Parathyroid adenoma (tissue), 2 donors: Measurements from ENCODE around the gene DUSP28.

Experiments used
- H2AFZ ChIP-seq: fragments of 300-600 bp; sonication (generic); one replicate; pipeline ENCODE4 v1.7.0; 2017; ENCODE audit warnings: antibody characterized with exemption, mild to moderate bottlenecking
- H3K27ac ChIP-seq: fragments of 300-600 bp; sonication (generic); one replicate; pipeline ENCODE4 v1.7.0; 2017
- H3K27me3 ChIP-seq: fragments of 300-600 bp; sonication (generic); one replicate; pipeline ENCODE4 v1.7.0; 2017; ENCODE audit warnings: low read length; ENCODE audit not compliant: control insufficient read depth, insufficient read depth
- H3K36me3 ChIP-seq: fragments of 300-600 bp; sonication (generic); one replicate; pipeline ENCODE4 v1.7.0; 2017; ENCODE audit warnings: low read length; ENCODE audit not compliant: control insufficient read depth, insufficient read depth
- H3K4me1 ChIP-seq: fragments of 300-600 bp; sonication (generic); one replicate; pipeline ENCODE4 v1.7.0; 2017; ENCODE audit warnings: control low read depth
- H3K4me2 ChIP-seq: fragments of 300-600 bp; sonication (generic); one replicate; pipeline ENCODE4 v1.7.0; 2017; ENCODE audit warnings: low read length
- H3K4me3 ChIP-seq: fragments of 300-600 bp; sonication (generic); one replicate; pipeline ENCODE4 v1.7.0; 2017; ENCODE audit warnings: low read depth, low read length
- H3K79me2 ChIP-seq: fragments of 300-600 bp; sonication (generic); one replicate; pipeline ENCODE4 v1.7.0; 2017; ENCODE audit warnings: control low read depth
- H3K9ac ChIP-seq: fragments of 300-600 bp; sonication (generic); one replicate; pipeline ENCODE4 v1.7.0; 2017; ENCODE audit warnings: mild to moderate bottlenecking
- H3K9me3 ChIP-seq: fragments of 300-600 bp; sonication (generic); one replicate; pipeline ENCODE4 v1.7.0; 2017; ENCODE audit warnings: low read length; ENCODE audit not compliant: control insufficient read depth
- TF ChIP-seq, protein P1 (sequence below): fragments of 300-600 bp; sonication (generic); IDR thresholded peaks from one replicate; pipeline ENCODE4 v1.7.0; 2017; ENCODE audit warnings: antibody characterized with exemption, mild to moderate bottlenecking
- donor health status: primary hyperparathyroidism.

The DUSP28 gene

DNA sequence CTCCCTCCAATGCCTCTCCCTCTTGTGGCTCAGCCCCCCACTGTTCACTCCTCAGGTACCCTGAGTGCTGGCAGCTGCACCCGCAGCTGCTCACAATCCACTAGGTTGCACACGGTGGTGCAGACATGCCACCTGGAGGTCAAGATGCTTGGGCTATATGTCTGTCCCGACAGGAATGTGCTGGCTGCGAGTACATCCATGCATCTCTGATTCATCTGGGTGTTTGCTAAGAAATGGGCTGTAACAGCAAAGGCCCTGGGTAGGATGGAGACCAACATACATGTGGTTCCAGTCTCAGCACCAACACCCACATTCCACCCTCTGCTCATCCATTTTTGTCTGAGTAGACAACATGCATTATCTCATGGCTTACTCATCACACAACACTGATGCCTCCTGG lies 33.6 kb upstream of the DUSP28 start:
- H3K79me2 ChIP-seq: peaks cover 2% of the 10 kb centered on the region
- H3K4me3 ChIP-seq: no peak overlapping the region
- H3K27ac ChIP-seq: no peak overlapping the region
- TF ChIP-seq, protein P1, sequence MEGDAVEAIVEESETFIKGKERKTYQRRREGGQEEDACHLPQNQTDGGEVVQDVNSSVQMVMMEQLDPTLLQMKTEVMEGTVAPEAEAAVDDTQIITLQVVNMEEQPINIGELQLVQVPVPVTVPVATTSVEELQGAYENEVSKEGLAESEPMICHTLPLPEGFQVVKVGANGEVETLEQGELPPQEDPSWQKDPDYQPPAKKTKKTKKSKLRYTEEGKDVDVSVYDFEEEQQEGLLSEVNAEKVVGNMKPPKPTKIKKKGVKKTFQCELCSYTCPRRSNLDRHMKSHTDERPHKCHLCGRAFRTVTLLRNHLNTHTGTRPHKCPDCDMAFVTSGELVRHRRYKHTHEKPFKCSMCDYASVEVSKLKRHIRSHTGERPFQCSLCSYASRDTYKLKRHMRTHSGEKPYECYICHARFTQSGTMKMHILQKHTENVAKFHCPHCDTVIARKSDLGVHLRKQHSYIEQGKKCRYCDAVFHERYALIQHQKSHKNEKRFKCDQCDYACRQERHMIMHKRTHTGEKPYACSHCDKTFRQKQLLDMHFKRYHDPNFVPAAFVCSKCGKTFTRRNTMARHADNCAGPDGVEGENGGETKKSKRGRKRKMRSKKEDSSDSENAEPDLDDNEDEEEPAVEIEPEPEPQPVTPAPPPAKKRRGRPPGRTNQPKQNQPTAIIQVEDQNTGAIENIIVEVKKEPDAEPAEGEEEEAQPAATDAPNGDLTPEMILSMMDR: no peak
- no peak overlapping the region for H3K4me2 ChIP-seq
- H2AFZ ChIP-seq: no peak overlapping the region
- no peaks in the 10 kb centered on the region for H3K9me3 ChIP-seq
- H3K9ac ChIP-seq: no peak overlapping the region
- H3K36me3 ChIP-seq: peaks cover 2% of the 10 kb centered on the region
- H3K4me1 ChIP-seq: no peaks in the 10 kb centered on the region
- H3K27me3 ChIP-seq: no peaks in the 10 kb centered on the region

DNA sequence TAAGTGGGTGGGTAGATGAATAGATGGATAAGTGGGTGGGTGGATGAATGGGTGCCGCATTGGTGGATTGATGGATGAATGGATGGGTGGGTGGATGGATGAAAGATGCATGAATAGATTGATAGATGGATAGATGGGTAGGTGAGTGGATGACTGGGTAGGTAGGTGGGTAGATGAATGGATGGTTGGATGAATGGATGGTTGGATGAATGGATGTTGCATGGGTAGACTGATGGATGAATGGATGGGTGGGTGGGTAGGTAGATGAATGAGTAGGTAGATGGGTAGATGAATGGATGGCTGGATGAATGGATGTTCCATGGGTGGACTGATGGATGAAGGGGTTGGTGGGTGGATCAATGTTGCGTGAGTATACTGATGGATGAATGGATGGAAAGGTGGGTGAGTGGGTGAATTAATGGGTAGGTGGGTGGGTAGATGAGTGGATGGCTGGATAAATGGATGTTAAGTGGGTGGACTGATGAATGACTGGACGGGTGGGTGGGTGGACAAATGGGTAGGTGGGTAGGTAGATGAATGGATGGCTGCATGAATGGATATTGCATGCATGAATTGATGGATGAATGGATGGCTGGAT lies 32.9 kb upstream of the DUSP28 start:
- Histone ChIP-seq H3K79me2 (peaks cover 2% of the 10 kb centered on the region), H3K27ac (no peak overlapping the region), H3K36me3 (no peaks in the 10 kb centered on the region), H3K4me3 (no peak overlapping the region), H3K27me3 (no peaks in the 10 kb centered on the region), H3K9ac (no peak overlapping the region), H3K4me2 (no peak overlapping the region), H2AFZ (no peak overlapping the region), H3K4me1 (no peaks in the 10 kb centered on the region), H3K9me3 (no peaks in the 10 kb centered on the region)
- TF ChIP-seq, protein P1: no peak

DNA sequence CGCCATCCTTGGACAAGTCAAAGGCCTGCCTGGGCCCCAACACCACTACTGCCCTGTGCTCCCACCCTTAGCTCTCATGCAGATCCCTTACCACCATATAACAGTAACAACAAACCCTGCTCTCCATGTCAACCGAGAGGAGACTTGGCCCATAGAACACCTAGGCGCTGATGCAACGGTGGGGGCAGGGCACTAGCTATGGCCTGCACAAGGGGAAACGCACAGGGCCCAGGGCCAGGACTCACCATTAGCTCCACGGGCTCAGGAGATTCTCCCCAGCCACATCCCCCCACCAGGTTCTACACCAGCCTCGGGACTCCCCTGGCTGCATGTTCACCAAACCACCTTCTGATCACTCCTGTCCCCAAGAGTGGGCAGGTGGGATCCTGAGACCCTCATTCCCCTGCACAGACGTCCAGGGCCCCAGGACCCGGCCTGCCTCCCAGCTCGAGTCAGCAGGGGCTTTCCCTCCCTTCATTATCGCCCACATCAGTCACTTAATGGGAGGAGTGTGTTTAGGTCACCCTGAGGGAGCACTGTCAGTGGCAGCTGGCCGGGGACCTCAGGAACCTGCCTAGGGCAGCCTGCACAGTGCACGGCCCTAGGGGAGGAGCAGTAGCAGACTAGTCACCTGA lies 31.6 kb upstream of the DUSP28 start:
- Histone ChIP-seq H3K79me2 (peaks cover 2% of the 10 kb centered on the region), H3K9me3 (no peaks in the 10 kb centered on the region), H3K27me3 (no peaks in the 10 kb centered on the region), H3K9ac (no peak overlapping the region), H3K36me3 (no peaks in the 10 kb centered on the region), H2AFZ (no peak overlapping the region), H3K4me2 (no peak overlapping the region), H3K4me3 (no peak overlapping the region), H3K27ac (no peak overlapping the region), H3K4me1 (no peaks in the 10 kb centered on the region)
- TF ChIP-seq, protein P1: no peak

DNA sequence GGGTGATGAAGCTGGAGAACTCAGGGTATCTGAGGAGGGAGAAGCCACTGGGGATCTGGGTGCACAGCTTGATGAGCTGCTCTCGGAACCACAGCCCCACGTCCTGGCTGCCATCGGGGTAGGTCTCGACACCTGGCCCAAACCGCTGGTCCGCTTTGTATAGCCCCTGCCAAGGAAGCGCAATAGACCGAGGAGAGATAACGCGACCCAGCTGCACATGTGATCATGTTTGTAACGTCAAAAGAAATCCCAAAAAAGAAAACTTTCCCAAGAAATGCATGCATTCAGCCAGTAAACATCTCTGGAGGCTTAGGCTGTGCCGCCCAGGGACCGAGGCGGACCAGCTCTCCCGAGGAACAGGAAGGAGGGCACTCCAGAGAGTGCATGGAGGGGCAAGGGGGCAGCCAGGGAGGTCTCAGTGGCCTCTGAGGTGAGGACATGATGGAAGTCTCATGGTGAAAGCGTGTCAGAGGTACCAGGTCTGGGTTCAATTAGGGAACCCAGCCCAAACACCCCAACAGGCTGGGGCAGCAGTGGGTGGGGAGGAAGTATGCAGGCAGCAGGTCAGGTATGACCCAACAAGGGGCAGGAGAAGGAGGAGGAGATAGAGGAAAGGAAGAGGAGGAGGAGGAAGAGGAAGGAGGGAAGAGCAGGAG lies 30.7 kb upstream of the DUSP28 start:
- H3K79me2 ChIP-seq: peaks cover 2% of the 10 kb centered on the region
- no peak overlapping the region for H3K4me3 ChIP-seq
- no peak overlapping the region for H3K27ac ChIP-seq
- TF ChIP-seq, protein P1: no peak
- no peaks in the 10 kb centered on the region for H3K9me3 ChIP-seq
- no peaks in the 10 kb centered on the region for H3K4me1 ChIP-seq
- no peak overlapping the region for H3K9ac ChIP-seq
- H3K27me3 ChIP-seq: no peaks in the 10 kb centered on the region
- H2AFZ ChIP-seq: no peak overlapping the region
- H3K4me2 ChIP-seq: no peak overlapping the region
- H3K36me3 ChIP-seq: no peaks in the 10 kb centered on the region
